ENCODE measurements around the gene ZNF594. TPM values are rescaled to one million over a fixed set of nuclear protein-coding genes. Genes with fewer than 3 reads are reported as not detected.
"Not testable (repeated sequence)": the region's sequence is repeated elsewhere in the genome, so short reads cannot be mapped to it uniquely, and the experiment has no call there.

The ZNF594 gene
- total and polyA plus RNA-seq, 4 donors = 1.6 to 14.4 (median 5.0) TPM

DNA sequence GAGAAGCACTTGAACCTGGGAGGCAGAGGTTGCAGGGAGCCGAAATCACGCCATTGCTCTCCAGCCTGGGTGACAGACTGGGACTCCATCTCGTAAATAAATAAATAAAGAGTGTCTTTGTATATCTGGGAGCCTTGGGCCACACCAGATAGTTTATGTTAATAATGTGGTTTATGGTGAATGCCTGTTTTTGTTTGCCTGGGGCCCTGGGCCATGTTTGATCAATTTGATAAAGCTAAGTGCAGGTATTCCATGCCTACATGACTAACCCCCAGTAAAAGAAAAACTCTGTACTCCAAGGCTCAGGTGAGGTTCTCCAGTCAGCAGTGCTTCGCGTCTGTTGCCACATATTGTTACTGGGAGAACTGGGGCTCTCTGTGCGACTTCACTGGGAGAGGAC lies 27.9 kb upstream of the ZNF594 start:
- DNase-seq = no peak
- TF ChIP-seq, protein P1, sequence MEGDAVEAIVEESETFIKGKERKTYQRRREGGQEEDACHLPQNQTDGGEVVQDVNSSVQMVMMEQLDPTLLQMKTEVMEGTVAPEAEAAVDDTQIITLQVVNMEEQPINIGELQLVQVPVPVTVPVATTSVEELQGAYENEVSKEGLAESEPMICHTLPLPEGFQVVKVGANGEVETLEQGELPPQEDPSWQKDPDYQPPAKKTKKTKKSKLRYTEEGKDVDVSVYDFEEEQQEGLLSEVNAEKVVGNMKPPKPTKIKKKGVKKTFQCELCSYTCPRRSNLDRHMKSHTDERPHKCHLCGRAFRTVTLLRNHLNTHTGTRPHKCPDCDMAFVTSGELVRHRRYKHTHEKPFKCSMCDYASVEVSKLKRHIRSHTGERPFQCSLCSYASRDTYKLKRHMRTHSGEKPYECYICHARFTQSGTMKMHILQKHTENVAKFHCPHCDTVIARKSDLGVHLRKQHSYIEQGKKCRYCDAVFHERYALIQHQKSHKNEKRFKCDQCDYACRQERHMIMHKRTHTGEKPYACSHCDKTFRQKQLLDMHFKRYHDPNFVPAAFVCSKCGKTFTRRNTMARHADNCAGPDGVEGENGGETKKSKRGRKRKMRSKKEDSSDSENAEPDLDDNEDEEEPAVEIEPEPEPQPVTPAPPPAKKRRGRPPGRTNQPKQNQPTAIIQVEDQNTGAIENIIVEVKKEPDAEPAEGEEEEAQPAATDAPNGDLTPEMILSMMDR (IDR thresholded peaks at IDR 0.05; ENCODE audit: control extremely low read depth, extremely low read depth) = no peak

DNA sequence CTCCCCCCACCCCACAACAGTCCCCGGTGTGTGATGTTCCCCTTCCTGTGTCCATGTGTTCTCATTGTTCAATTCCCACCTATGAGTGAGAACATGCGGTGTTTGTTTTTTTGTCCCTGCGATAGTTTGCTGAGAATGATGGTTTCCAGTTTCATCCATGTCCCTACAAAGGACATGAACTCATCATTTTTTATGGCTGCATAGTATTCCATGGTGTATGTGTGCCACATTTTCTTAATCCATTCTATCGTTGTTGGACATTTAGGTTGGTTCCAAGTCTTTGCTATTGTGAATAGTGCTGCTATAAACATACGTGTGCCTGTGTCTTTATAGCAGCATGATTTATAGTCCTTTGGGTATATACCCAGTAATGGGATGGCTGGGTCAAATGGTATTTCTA lies 25.9 kb upstream of the ZNF594 start:
- H3K9me3 ChIP-seq (ENCODE audit: control insufficient read depth in 4 of 4, insufficient read depth in 3 of 4, low read length in 3 of 4); DNase-seq; ATAC-seq (ENCODE audit: insufficient read depth, low FRiP score); H3K4me3 ChIP-seq; H3K4me1 ChIP-seq (ENCODE audit: control insufficient read depth in 5 of 5, insufficient read depth in 5 of 5, low read length in 5 of 5); H3K9ac ChIP-seq (ENCODE audit: insufficient read depth in 1 of 2, low read length in 2 of 2); H3K27ac ChIP-seq (ENCODE audit: low read depth in 1 of 2, low read length in 1 of 2); H3K27me3 ChIP-seq (ENCODE audit: control insufficient read depth in 3 of 3, insufficient read depth in 3 of 3, low read length in 2 of 3): not testable (repeated sequence)
- 97 to 100% methylated on average over 4 of the region's 5 CpGs for WGBS, 2 donors
- peaks cover 9 to 17% (median 12%) of the 10 kb centered on the region in 4 donors for H3K36me3 ChIP-seq (ENCODE audit: control insufficient read depth in 4 of 4, insufficient read depth in 4 of 4, low read length in 4 of 4)

More for the DNA sequence above, 27.9 kb upstream of the ZNF594 start:
- H3K4me1 ChIP-seq (ENCODE audit: control insufficient read depth in 5 of 5, insufficient read depth in 5 of 5, low read length in 5 of 5) = no peaks in the 10 kb centered on the region
- 98% methylated on average over 6 of the region's 6 CpGs for WGBS, 2 donors
- no peaks in the 10 kb centered on the region for H3K27me3 ChIP-seq (ENCODE audit: control insufficient read depth in 3 of 3, insufficient read depth in 3 of 3, low read length in 2 of 3)
- peaks cover 9 to 15% (median 10%) of the 10 kb centered on the region in 4 donors for H3K36me3 ChIP-seq (ENCODE audit: control insufficient read depth in 4 of 4, insufficient read depth in 4 of 4, low read length in 4 of 4)
- H3K27ac ChIP-seq (ENCODE audit: low read depth in 1 of 2, low read length in 1 of 2) = no peak overlapping the region
- no peak for ATAC-seq (ENCODE audit: insufficient read depth, low FRiP score)
- no peak overlapping the region for H3K4me3 ChIP-seq
- no peak overlapping the region for H3K9ac ChIP-seq (ENCODE audit: insufficient read depth in 1 of 2, low read length in 2 of 2)
- peaks cover 0 to 2% (median 0%) of the 10 kb centered on the region in 4 donors for H3K9me3 ChIP-seq (ENCODE audit: control insufficient read depth in 4 of 4, insufficient read depth in 3 of 4, low read length in 3 of 4)

DNA sequence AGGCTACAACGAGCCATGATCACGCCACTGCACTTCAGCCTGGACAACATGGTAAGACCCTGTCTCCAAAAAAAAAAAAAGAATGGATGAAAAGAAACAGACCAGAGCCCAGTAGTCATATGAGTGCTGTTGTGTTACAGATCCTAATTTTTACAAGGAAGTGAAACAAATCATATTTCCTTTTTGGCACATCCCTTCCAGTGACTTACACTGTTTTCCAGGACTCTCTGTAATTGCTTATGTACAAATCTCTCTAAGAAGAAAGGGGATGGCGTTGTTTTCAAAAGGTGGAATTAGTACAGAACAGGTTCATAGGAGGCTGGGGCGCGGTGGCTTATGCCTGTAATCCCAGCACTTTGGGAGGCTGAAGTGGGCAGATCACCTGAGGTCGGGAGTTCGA lies 19.8 kb upstream of the ZNF594 start:
- H3K27ac ChIP-seq (ENCODE audit: low read depth in 1 of 2, low read length in 1 of 2) = no peak overlapping the region
- DNase-seq (no peak), ATAC-seq (ENCODE audit: insufficient read depth, low FRiP score) (no peak)

DNA sequence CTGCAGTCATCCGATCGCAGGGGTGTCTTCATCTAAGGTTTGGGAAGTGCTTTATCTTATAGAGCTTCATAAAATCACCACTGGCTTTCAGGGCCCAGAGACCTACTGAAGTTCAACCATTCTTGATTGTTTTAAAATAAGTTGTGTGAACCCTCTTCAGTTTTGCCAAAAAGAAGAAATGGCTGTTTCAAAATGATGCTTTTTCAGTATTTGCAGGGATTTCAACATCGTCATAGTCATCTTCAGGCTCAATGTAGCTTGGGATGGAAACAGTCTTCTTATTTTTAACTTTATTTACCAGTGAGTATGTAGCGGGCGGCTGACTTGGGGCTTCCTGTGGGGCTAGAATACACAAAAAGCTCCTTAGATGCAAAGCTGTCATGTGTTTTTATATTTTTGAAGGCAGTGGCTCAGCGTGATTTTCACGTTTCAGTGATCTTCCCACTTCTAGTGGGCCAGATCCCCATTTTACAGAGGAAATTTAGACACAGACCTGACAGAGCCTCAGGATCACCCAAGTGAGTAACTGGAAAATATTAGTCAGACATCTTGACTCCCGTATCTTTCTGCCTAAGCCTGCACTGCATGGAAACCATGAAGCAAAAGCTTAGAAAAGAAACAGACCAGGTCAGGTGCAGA lies 19.1 kb upstream of the ZNF594 start:
- Histone ChIP-seq H3K36me3 (ENCODE audit: control insufficient read depth in 4 of 4, insufficient read depth in 4 of 4, low read length in 4 of 4) (peaks cover 5 to 17% (median 9%) of the 10 kb centered on the region in 4 donors), H3K9me3 (ENCODE audit: control insufficient read depth in 4 of 4, insufficient read depth in 3 of 4, low read length in 3 of 4) (no peaks in the 10 kb centered on the region), H3K27me3 (ENCODE audit: control insufficient read depth in 3 of 3, insufficient read depth in 3 of 3, low read length in 2 of 3) (no peaks in the 10 kb centered on the region), H3K9ac (ENCODE audit: insufficient read depth in 1 of 2, low read length in 2 of 2) (no peak overlapping the region), H3K4me3 (no peak overlapping the region), H3K27ac (ENCODE audit: low read depth in 1 of 2, low read length in 1 of 2) (no peak overlapping the region), H3K4me1 (ENCODE audit: control insufficient read depth in 5 of 5, insufficient read depth in 5 of 5, low read length in 5 of 5) (no peaks in the 10 kb centered on the region)
- TF ChIP-seq, protein P1 (IDR thresholded peaks at IDR 0.05; ENCODE audit: control extremely low read depth, extremely low read depth) = no peak
- ATAC-seq (ENCODE audit: insufficient read depth, low FRiP score) (no peak), DNase-seq (no peak)
- 84 to 86% methylated on average over 8 of the region's 8 CpGs for WGBS, 2 donors

More for the DNA sequence above, 19.8 kb upstream of the ZNF594 start:
- no peak overlapping the region for H3K4me3 ChIP-seq
- TF ChIP-seq, protein P1 (IDR thresholded peaks at IDR 0.05; ENCODE audit: control extremely low read depth, extremely low read depth) = no peak
- H3K9me3 ChIP-seq (ENCODE audit: control insufficient read depth in 4 of 4, insufficient read depth in 3 of 4, low read length in 3 of 4) = no peaks in the 10 kb centered on the region
- H3K4me1 ChIP-seq (ENCODE audit: control insufficient read depth in 5 of 5, insufficient read depth in 5 of 5, low read length in 5 of 5) = no peaks in the 10 kb centered on the region
- no peaks in the 10 kb centered on the region for H3K27me3 ChIP-seq (ENCODE audit: control insufficient read depth in 3 of 3, insufficient read depth in 3 of 3, low read length in 2 of 3)
- H3K36me3 ChIP-seq (ENCODE audit: control insufficient read depth in 4 of 4, insufficient read depth in 4 of 4, low read length in 4 of 4) = peaks cover 7 to 19% (median 12%) of the 10 kb centered on the region in 4 donors
- H3K9ac ChIP-seq (ENCODE audit: insufficient read depth in 1 of 2, low read length in 2 of 2) = no peak overlapping the region
- WGBS, 2 donors = 91 to 92% methylated on average over 7 of the region's 7 CpGs

Data from lung (tissue), 12 donors.